NCI-H524 (cell line): Measurements from ENCODE around the gene MRM3.
"Not testable (repeated sequence)": the region's sequence is repeated elsewhere in the genome, so short reads cannot be mapped to it uniquely, and the experiment has no call there.

Source experiments
- DNase-seq, 2 experiments: peaks; one replicate each; lab custom pipeline; 2025; lab: John Stamatoyannopoulos, UW

The MRM3 gene

DNA sequence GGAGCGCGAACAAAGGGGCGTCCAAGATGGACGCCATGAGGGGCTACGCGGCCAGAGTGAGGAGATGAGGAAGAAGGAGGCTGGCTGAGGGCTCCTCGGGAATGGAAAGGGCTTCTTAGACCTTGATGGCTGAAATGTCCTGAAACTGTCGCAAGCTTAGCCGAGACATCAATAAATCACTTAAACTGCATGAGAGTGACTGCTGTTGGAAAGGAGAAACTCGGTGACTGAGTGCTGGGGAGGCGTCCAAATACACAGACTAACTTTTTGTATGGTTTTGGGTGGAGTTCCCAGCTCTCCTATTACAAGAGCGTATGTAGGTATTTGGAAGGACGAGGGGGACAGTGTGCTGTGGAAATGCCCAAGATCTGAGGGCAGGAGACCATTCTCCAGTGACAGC lies 28.7 kb upstream of the MRM3 start:
- no peak for DNase-seq

DNA sequence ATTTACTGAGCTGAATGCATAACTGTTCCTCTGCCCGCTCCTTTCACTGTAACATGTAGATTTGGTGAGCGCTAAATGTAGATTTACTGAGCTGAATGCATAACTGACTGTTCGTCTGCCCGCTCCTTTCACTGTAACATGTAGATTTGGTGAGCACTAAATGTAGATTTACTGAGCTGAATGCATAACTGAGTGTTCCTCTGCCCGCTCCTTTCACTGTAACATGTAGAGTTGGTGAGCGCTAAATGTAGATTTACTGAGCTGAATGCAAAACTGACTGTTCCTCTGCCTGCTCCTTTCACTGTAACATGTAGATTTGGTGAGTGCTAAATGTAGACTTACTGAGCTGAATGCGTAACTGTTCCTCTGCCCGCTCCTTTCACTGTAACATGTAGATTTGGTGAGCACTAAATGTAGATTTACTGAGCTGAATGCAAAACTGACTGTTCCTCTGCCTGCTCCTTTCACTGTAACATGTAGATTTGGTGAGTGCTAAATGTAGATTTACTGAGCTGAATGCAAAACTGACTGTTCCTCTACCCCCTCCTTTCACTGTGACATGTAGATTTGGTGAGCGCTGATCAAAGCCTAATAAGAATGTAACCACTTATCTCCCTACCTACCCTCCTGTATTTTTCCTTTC lies 26.7 kb upstream of the MRM3 start:
- not testable (repeated sequence) for DNase-seq

DNA sequence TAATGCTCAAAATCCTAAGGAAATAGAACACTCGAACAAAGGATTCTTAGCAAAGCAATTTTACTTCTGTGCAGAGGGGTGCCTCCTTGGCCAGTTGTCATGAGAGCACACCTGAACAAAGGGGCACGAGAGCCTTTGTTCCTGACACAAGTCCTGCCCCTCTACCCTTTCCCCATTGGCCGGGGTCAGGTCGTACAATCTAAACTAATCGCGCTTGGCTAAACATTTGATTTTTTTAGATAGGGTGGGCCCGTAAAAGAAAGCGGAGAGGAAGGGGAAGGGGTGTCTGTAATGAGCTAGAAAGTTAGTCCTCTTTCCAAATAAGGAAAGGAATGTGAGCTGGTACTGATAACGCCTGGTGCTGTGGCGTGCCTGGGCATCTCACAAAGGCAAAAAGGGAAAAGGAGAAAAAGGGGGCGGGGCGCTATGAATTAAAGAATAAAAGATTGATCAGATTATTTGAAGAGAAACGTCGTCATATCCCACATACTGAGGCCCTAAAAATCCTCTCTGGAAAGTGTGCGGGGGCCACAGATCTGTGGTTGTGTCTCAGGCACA lies 26.1 kb upstream of the MRM3 start:
- DNase-seq: not testable (repeated sequence)

DNA sequence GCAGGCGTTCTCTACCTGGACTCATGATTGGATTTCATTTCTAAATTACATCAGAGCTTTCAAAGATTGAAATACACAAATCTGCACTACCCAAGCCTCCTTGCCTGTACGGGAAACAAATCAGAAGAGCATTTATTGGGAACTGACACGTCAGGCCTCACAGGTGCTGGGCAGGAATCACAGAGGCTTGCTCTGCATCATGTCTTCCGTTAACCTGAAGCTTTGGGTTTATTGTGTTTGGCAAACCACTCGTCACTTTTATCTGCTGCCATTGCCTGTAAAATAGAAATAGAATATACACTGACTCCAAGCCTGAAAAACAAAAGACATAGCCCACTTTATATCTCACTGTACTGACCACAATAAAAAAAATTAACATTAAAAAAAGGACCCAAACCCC lies 22.2 kb upstream of the MRM3 start:
- no peak for DNase-seq

DNA sequence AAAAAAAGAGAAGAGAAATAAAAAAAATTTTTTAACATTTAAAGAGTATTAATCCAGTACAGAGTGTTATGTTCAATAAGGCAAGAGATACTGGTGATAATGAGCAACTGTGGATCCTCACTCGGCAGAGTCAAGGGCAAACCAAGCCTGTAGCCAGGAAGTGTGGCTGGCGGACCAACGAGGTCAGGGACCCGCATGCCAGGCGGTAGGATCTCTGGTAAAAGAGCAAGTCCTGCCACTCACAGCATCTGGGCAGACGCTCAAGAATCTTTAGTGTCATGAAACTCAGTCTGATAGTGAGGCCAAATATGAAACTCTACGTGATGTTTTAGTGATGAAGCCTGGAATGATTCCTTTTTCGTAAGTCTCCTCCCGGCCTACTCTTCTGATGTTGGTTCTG lies 21.8 kb upstream of the MRM3 start:
- DNase-seq: no peak

DNA sequence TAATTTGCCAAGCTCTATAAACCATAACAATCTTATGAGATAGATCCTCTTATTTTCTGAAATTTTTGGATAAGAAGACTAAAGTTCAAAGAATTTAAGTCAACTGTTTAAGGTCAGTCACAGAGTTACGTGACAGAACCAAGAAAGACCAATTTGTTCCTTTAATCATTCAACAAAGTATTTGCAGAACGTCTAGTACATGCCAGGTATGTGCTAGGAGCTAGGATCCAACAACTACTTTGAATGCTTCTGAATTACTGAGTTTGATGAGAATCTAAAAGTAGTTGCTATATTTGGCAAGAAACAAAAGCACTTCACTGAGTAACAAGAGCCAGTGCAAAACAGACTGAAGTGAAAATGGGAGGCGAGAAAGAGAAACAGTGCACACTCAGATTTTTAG lies 15.1 kb upstream of the MRM3 start:
- DNase-seq: no peak

DNA sequence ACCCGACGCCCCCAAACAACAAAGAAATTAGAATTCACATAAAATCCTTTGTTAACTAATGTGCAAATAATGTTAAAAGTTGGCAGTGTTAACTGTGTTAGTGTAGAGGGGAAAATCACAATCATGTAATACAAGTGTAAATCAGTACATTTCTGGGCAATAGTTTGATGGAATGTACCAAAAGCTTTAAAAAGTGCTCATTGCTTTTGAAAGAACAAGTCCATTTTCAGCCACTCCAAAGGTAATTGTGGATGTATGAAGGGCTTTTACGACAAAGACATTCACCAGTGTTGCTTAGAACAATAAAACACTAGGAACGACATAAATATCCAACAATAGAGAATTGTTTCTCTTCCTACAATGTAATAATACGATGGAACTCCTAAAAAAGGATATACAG lies 9.1 kb upstream of the MRM3 start:
- no peak for DNase-seq

DNA sequence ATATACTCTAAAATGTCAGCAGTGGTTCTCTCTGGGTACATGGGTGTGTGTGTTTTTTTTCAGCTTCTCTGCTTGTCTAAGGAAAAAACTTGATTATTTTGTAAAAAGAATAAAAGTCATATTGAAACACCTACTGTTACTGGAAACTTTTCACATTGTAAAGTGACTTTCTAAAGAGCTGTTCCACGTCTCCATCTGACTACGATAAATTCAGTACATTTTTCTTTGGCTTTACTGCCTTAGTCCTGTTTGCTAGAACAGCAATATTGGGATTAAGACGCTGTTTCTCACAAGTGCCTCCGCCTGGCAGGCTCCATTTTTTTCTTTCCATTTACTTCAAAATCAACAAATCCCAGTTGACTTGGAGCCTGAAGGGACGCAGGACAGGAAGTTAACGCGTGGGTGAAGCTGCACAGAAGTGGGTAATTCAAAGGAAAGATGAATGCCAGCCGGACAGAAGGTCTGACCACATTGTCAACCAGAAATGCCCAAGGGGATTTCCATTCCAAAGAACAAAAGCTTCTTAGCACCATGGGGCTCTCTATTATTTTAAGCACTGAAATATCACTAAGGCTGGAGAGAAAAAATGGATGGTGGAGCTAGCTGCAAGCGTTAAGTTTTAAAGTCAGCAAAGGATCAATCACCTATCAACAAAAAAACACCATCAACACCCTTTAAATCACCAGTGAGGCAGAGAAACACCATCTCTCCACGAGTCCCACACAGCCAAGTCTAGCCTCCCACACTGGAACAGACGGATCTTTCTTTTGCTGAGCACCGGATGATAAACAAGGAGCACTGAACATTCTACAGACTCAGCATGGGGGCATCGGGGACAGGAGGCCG lies 8.5 kb upstream of the MRM3 start:
- no peak for DNase-seq

DNA sequence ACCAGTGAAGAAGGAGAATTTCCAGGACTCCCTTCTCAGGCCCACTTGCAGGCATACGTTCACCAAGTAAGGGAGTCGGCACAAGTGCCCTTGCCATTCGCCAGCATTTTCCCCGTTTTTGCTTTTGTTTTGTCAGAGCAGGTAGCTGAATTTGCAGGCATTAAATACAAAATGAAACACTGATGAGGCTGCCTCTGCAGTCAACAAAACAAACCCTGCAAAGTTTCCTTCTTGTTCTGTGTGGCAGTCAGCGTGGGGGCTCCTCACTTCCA lies 7.9 kb upstream of the MRM3 start:
- DNase-seq: no peak

DNA sequence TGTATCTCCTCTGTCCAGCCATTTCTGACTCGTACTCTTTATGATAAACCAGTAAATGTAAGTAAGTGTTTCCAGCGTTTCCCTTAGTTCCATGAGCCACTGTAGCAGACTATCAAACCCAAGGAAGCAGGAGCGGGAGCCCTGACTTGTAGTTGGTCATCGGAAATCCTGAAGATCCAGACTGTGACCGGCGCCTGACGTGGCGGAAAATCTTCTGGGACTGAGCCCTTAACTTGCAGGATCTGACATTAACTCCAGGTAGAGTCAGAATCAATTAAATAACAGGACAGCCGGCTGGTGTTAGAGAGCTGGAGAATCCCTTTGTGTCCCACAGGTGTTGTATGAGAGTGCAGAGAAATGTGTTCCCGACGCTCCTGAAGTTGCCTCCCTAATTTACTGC lies 4.1 kb upstream of the MRM3 start:
- DNase-seq: no peak

DNA sequence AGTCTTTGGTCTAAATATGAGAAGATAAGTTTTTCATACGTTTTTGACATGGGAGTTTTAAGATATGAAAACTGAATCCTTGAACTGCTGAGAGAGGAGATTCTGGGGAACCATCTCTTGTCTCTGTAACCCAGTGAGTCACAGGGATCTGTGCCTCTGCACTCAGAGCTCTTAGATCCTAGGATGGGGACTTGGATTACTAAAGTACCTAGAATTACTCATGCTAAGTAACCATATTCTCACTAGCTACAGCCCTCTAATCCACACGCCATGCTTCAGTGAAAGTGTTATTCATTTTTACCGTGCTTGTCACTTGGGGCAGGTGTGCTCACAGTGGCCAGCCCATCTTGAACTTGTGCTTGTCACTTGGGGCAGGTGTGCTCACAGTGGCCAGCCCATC lies 2.0 kb downstream of the MRM3 start:
- no peak for DNase-seq

DNA sequence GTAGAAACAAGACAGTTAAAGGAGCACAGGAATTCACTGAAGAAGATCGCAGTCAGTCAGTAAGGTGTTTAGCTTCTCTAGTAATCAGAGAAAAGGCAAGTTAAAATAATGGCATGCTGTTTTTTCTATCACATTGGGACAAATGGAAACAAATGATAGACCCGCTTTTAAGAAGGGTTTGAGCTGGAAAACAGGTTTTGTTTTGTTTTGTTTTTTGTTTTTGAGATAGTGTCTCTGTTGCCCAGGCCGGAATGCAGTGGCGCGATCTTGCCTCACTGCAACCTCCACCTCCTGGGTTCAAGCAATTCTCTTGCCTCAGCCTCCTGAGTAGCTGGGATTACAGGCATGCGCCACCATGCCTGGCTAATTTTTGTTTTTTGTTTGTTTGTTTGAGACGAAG lies 3.7 kb downstream of the MRM3 start:
- DNase-seq: not testable (repeated sequence)

DNA sequence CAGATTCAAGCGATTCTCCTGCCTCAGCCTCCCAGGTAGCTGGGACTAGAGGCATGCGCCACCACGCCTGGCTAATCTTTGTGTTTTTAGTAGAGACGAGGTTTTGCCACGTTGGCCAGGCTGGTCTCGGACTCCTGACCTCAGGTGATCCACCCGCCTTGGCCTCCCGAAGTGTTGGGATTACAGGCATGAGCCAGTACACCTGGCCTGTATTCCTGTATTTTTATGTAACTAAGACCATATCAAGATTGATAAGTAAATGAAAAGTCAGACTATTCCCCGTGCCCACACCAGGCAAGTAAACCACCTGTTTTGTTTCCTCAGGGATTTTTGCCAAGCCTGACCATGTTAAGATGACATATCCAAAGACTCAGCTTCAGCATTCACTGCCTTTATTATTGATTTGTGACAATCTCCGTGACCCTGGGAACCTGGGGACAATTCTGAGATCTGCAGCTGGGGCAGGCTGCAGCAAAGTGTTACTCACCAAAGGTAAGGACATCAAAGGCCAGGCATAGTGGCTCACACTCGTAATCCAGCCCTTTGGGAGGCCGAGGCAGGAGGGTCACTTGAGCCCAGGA lies 5.6 kb downstream of the MRM3 start:
- DNase-seq: no peak

DNA sequence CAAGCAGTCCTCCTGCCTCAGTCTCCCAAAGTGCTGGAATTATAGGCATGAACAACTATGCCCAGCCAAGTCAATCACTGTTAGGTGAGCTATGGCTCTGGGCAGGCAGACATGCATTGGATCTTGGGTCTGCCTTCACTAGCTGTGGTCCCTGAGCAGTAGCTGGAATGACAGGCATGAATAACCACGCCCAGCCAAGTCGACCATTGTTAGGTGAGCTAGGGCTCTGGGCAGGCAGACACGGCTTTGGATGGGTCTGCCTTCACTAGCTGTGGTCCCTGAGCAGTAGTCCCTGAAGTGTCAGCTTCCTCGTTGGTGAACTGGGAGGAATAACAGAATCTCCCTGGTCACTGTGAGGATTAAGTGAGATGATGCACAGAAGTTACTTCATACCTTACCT lies 6.4 kb downstream of the MRM3 start:
- DNase-seq: no peak

DNA sequence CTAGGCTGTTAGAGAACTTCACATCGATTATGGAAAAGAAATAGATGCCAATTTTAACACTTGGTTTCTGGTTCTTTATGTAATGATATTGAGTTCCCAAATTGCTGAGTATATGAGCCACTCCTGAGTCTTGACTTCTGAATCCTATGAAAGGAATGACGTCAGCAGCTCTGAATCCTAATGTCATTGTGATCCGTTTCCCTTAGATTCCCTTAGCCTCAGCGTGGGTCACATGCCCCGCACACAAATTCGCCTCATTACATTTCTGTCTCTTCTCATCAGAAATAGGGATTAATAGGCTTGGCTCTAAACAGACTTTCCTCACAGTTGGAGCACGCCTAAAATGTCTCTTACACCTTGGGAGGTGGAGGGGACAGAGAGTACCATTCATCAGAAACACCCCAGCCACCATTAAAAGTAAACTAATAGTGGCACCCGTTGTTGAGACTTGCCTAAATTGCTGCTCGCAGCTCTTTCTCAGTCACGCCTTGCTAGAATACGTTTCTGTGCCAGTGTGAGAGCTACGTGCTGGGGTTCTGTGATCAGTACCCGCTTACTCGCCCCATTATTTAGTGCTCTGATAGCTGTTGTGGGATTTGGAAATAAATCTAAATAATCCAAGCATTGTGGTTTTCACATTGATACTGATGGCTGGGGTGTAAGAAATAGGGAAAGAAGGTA lies 7.1 kb downstream of the MRM3 start:
- no peak for DNase-seq

DNA sequence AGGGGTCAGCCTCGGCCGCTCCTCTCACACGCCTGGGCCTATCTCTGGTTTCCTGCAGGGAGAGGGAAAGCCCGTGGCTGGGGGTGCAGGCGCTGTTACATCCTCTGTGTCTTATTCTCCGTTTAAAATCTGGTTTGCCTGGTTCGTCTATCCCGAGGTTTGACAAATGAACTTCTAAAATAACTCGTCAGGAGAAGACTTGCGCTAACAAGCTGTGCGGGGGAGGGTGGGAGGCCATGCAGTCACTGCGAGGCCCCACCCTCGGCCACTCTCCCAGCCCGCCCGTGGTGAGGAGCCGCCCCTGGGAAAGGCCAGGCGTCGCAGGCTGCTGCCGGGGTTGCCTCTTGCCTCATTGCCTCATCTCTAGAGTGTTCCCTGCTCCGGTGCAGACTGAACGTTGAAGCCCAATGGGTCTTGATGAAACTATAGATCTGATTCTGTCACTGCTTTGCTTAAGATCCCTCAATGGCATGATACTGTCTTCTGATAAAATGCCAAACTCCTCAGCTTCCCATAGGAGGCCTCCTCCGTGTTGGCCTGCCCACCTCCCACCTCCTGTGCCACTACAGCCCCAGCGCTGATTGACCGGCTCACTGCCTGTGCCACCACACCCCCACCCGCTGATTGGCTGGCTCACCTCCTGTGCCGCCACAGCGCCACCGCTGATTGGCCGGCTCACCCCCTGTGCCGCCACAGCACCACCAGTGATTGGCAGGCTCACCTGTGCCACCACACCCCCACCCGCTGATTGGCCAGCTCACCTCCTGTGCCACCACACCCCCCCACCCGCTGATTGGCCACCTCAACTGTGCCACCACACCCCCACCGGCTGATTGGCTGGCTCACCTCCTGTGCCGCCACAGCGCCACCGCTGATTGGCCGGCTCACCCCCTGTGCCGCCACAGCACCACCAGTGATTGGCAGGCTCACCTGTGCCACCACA lies 8.0 kb downstream of the MRM3 start:
- not testable (repeated sequence) for DNase-seq

DNA sequence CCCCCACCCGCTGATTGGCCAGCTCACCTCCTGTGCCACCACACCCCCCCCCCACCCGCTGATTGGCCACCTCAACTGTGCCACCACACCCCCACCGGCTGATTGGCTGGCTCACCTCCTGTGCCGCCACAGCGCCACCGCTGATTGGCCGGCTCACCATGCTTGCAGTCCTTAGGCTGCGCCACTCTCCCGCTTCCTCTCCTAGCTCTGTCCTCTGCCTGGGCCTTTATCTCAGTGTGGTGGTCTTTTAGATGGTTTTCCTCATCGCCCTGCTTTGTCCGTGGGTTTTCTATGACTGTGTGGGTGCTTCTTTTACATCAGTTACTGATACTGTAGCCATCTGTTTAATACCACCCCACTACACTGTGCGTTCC lies 8.7 kb downstream of the MRM3 start:
- not testable (repeated sequence) for DNase-seq

DNA sequence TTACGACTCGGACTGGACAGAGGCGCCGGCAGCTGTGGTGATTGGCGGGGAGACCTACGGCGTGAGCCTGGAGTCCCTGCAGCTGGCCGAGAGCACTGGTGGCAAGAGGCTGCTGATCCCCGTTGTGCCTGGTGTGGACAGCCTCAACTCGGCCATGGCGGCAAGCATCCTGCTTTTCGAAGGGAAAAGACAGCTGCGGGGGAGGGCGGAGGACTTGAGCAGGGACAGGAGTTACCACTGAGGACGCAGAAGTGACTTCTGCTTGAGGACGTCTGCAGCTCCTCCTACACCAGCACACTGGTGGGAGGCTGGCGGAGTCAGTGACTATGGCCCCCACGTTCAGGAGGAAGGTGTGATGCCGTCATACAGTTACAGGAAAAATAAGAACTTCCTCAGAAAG lies 9.7 kb downstream of the MRM3 start:
- DNase-seq: no peak

DNA sequence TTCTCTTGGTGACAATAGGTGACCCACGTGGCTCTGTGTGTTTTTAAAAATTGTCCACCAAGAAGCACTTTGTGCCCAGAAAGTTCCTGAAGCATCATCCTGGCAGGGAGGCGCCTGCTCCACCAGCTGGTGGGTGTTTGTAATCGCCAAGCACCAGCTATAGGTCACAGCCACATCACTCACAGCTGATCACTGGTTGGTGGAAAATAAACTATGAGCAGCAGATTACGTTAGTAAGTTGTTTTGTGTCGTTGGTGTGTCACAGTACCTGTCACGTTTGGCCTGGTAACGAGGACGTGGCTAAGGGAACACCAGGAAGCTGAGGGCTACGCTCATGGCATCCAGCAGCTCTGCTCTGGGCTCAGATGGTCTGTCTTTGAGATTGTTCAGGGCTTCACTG lies 10.1 kb downstream of the MRM3 start:
- DNase-seq: no peak

DNA sequence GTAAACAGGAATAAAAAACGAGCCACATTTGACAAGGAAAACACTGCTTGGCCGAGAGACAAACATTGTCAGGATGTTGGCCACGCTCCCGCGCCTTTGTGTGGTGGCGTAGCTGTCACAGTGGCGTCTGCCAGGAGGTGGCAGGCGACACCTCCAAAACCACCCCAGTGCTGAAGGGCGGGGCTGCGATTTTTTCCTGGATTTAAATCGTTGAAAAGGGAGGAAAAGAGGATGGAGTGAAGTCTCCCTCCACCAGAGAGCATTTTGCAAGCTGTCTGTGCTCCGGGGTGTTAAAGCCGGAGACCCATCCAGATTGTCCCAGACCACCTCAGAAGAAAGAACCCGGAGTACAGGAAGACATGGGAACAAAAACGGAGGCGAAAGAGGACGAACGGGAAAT lies 12.7 kb downstream of the MRM3 start:
- peak; percentile 19 to 77 for DNase-seq

DNA sequence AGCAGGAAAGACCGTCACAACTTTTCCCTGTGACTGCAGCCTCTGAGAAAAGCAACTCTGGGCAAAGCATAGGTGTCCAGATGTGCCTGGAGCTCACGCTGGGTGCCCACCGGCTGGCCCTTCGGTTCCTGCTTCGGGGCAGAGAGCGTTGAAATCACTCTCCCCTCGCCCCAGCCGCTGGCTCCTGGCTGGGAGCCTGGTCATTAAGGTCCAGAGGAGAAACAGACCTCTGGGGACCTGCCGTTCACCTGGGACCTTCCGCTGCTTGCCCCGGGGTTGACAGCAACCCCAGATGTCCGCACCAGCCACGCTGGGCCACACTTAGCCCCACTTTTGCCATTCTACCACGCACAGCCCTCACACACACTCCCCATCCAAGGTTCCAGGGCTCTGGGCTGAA lies 13.1 kb downstream of the MRM3 start:
- no peak for DNase-seq

DNA sequence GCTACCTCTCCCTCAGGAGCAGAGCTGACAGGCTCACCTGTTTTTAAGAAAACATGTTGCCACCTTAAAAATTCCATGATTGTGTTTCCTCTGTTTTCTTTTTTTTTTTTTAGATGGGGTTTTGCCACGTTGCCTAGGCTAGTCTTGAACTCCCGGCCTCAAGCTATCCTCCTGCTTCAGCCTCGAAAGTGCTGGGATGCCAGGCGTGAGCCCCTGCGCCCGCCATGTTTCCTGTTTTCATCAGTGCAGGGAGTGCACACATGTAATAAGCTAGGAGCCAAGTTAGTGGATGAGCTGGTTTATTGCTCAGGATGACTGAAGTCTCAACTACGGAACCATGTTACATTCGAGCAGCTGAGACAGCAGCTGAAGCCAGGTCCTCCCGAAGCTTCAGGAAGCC lies 13.6 kb downstream of the MRM3 start:
- no peak for DNase-seq
